SK-N-SH treated with all-trans-retinoic acid at 6 μM for 48 hours (cell line): ENCODE results near the gene DMAC2.

ENCODE experiments used
- PPARA ChIP-seq: fragments of 250-450 bp; sonication (Bioruptor Pico); IDR thresholded peaks from 2 replicates; pipeline ENCODE4 v1.5.0; 2020; ENCODE audit warnings: mild to moderate bottlenecking, borderline replicate concordance
- ZFP3 ChIP-seq: fragments of 250-450 bp; sonication (Bioruptor Pico); IDR thresholded peaks from 2 replicates; pipeline ENCODE4 v1.5.0; 2020; ENCODE audit warnings: mild to moderate bottlenecking, moderate library complexity
- TF ChIP-seq, protein P1 (sequence below): fragments of 250-450 bp; sonication (Bioruptor Pico); IDR thresholded peaks from 2 replicates; pipeline ENCODE4 v1.5.0; 2020; ENCODE audit warnings: mild to moderate bottlenecking, moderate library complexity

DNA sequence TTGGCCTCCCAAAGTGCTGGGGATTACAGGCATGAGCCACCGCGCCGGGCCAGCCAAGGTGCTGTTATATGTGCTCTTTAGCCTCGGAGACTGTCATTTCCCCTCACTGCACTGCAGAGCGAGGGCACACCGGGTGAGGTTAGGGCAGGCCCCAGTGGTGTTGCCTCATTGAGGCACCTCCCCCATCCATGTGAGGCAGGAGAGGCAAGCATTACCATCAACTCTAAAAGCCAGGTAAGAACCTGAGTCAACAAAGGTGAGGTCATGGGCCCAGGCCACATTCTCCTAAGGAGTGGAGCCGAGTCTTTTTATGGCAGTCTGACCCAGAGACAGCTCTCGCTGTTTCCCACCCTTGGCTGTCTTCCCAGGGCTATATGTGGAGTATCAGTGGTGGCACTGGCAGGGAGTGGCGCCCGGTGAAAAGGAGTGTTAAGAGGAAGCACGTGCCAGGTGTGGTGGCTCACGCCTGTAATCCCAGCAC is 23.5 kb downstream of the DMAC2 start:
- TF ChIP-seq PPARA (CRISPR knock-in tag) (no peak), ZFP3 (CRISPR knock-in tag) (no peak)
- TF ChIP-seq, protein P1, sequence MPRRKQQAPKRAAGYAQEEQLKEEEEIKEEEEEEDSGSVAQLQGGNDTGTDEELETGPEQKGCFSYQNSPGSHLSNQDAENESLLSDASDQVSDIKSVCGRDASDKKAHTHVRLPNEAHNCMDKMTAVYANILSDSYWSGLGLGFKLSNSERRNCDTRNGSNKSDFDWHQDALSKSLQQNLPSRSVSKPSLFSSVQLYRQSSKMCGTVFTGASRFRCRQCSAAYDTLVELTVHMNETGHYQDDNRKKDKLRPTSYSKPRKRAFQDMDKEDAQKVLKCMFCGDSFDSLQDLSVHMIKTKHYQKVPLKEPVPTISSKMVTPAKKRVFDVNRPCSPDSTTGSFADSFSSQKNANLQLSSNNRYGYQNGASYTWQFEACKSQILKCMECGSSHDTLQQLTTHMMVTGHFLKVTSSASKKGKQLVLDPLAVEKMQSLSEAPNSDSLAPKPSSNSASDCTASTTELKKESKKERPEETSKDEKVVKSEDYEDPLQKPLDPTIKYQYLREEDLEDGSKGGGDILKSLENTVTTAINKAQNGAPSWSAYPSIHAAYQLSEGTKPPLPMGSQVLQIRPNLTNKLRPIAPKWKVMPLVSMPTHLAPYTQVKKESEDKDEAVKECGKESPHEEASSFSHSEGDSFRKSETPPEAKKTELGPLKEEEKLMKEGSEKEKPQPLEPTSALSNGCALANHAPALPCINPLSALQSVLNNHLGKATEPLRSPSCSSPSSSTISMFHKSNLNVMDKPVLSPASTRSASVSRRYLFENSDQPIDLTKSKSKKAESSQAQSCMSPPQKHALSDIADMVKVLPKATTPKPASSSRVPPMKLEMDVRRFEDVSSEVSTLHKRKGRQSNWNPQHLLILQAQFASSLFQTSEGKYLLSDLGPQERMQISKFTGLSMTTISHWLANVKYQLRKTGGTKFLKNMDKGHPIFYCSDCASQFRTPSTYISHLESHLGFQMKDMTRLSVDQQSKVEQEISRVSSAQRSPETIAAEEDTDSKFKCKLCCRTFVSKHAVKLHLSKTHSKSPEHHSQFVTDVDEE (CRISPR knock-in tag): no peak
